ENCODE data around the gene CPA3. TPM values are rescaled to one million over a fixed set of nuclear protein-coding genes. Genes with fewer than 3 reads are reported as not detected.

CPA3 gene
- polyA plus RNA-seq, 1 donor: 0.52 TPM

- Histone ChIP-seq H3K4me1 (ENCODE audit: control insufficient read depth, insufficient read depth, low read length) (no peaks in the 10 kb centered on the region), H3K9me3 (ENCODE audit: control insufficient read depth, low read depth, low read length) (no peaks in the 10 kb centered on the region), H3K27me3 (ENCODE audit: control insufficient read depth, insufficient read depth, low read length) (no peaks in the 10 kb centered on the region), H3K36me3 (ENCODE audit: control insufficient read depth, insufficient read depth, low read length) (no peaks in the 10 kb centered on the region), H3K27ac (ENCODE audit: low read length) (no peak overlapping the region), H3K4me3 (ENCODE audit: low read length) (no peak overlapping the region)
- no peak for DNase-seq
- WGBS (ENCODE audit: insufficient coverage, low lambda C conversion rate): 60% methylated on average over 1 of the region's 4 CpGs
Observed at GRCh38 chr3:148882288-148882687, 17.2 kb downstream of the CPA3 start.

GRCh38 chr3:148883163-148883562 lies 18.1 kb downstream of the CPA3 start:
- DNase-seq: no peak
- no CpG with 5 or more reads among the region's 1 CpG for WGBS (ENCODE audit: insufficient coverage, low lambda C conversion rate)

GRCh38 chr3:148884261-148884660 lies 19.2 kb downstream of the CPA3 start:
- Histone ChIP-seq H3K36me3 (ENCODE audit: control insufficient read depth, insufficient read depth, low read length) (no peaks in the 10 kb centered on the region), H3K27ac (ENCODE audit: low read length) (no peak overlapping the region), H3K4me1 (ENCODE audit: control insufficient read depth, insufficient read depth, low read length) (no peaks in the 10 kb centered on the region), H3K4me3 (ENCODE audit: low read length) (no peak overlapping the region), H3K9me3 (ENCODE audit: control insufficient read depth, low read depth, low read length) (no peaks in the 10 kb centered on the region), H3K27me3 (ENCODE audit: control insufficient read depth, insufficient read depth, low read length) (no peaks in the 10 kb centered on the region)
- DNase-seq: no peak

More at GRCh38 chr3:148883163-148883562, 18.1 kb downstream of the CPA3 start:
- Histone ChIP-seq H3K4me1 (ENCODE audit: control insufficient read depth, insufficient read depth, low read length) (no peaks in the 10 kb centered on the region), H3K36me3 (ENCODE audit: control insufficient read depth, insufficient read depth, low read length) (no peaks in the 10 kb centered on the region), H3K4me3 (ENCODE audit: low read length) (no peak overlapping the region), H3K9me3 (ENCODE audit: control insufficient read depth, low read depth, low read length) (no peaks in the 10 kb centered on the region), H3K27me3 (ENCODE audit: control insufficient read depth, insufficient read depth, low read length) (no peaks in the 10 kb centered on the region), H3K27ac (ENCODE audit: low read length) (no peak overlapping the region)

- Histone ChIP-seq H3K27me3 (ENCODE audit: control insufficient read depth, insufficient read depth, low read length) (no peaks in the 10 kb centered on the region), H3K4me1 (ENCODE audit: control insufficient read depth, insufficient read depth, low read length) (no peaks in the 10 kb centered on the region), H3K9me3 (ENCODE audit: control insufficient read depth, low read depth, low read length) (no peaks in the 10 kb centered on the region), H3K4me3 (ENCODE audit: low read length) (no peak overlapping the region), H3K27ac (ENCODE audit: low read length) (no peak overlapping the region), H3K36me3 (ENCODE audit: control insufficient read depth, insufficient read depth, low read length) (no peaks in the 10 kb centered on the region)
- WGBS (ENCODE audit: insufficient coverage, low lambda C conversion rate): 100% methylated on average over 1 of the region's 2 CpGs
- DNase-seq: no peak
Observed at GRCh38 chr3:148889828-148890227, 24.7 kb downstream of the CPA3 start.

- Histone ChIP-seq H3K27ac (ENCODE audit: low read length) (no peak overlapping the region), H3K4me3 (ENCODE audit: low read length) (no peak overlapping the region), H3K4me1 (ENCODE audit: control insufficient read depth, insufficient read depth, low read length) (no peaks in the 10 kb centered on the region), H3K36me3 (ENCODE audit: control insufficient read depth, insufficient read depth, low read length) (no peaks in the 10 kb centered on the region), H3K27me3 (ENCODE audit: control insufficient read depth, insufficient read depth, low read length) (no peaks in the 10 kb centered on the region), H3K9me3 (ENCODE audit: control insufficient read depth, low read depth, low read length) (no peaks in the 10 kb centered on the region)
- no CpG with 5 or more reads among the region's 3 CpGs for WGBS (ENCODE audit: insufficient coverage, low lambda C conversion rate)
- no peak for DNase-seq
Observed at GRCh38 chr3:148896062-148896461, 31.0 kb downstream of the CPA3 start.

GRCh38 chr3:148901987-148902791 lies 37.1 kb downstream of the CPA3 start:
- WGBS (ENCODE audit: insufficient coverage, low lambda C conversion rate): 87% methylated on average over 3 of the region's 4 CpGs
- no peaks in the 10 kb centered on the region for H3K27me3 ChIP-seq (ENCODE audit: control insufficient read depth, insufficient read depth, low read length)
- H3K36me3 ChIP-seq (ENCODE audit: control insufficient read depth, insufficient read depth, low read length): no peaks in the 10 kb centered on the region
- H3K4me3 ChIP-seq (ENCODE audit: low read length): no peak overlapping the region
- no peak for DNase-seq
- no peaks in the 10 kb centered on the region for H3K9me3 ChIP-seq (ENCODE audit: control insufficient read depth, low read depth, low read length)
- no peaks in the 10 kb centered on the region for H3K4me1 ChIP-seq (ENCODE audit: control insufficient read depth, insufficient read depth, low read length)
- H3K27ac ChIP-seq (ENCODE audit: low read length): no peak overlapping the region

- Histone ChIP-seq H3K9me3 (ENCODE audit: control insufficient read depth, low read depth, low read length) (no peaks in the 10 kb centered on the region), H3K36me3 (ENCODE audit: control insufficient read depth, insufficient read depth, low read length) (no peaks in the 10 kb centered on the region), H3K4me3 (ENCODE audit: low read length) (no peak overlapping the region), H3K4me1 (ENCODE audit: control insufficient read depth, insufficient read depth, low read length) (no peaks in the 10 kb centered on the region), H3K27me3 (ENCODE audit: control insufficient read depth, insufficient read depth, low read length) (no peaks in the 10 kb centered on the region), H3K27ac (ENCODE audit: low read length) (no peak overlapping the region)
- no CpG with 5 or more reads among the region's 2 CpGs for WGBS (ENCODE audit: insufficient coverage, low lambda C conversion rate)
- no peak for DNase-seq
Observed at GRCh38 chr3:148903022-148903442, 37.9 kb downstream of the CPA3 start.

- Histone ChIP-seq H3K36me3 (ENCODE audit: control insufficient read depth, insufficient read depth, low read length) (no peaks in the 10 kb centered on the region), H3K9me3 (ENCODE audit: control insufficient read depth, low read depth, low read length) (no peaks in the 10 kb centered on the region), H3K27me3 (ENCODE audit: control insufficient read depth, insufficient read depth, low read length) (no peaks in the 10 kb centered on the region), H3K4me3 (ENCODE audit: low read length) (no peak overlapping the region), H3K4me1 (ENCODE audit: control insufficient read depth, insufficient read depth, low read length) (no peaks in the 10 kb centered on the region), H3K27ac (ENCODE audit: low read length) (no peak overlapping the region)
- no peak for DNase-seq
Observed at GRCh38 chr3:148903941-148904340, 38.8 kb downstream of the CPA3 start.

- Histone ChIP-seq H3K27me3 (ENCODE audit: control insufficient read depth, insufficient read depth, low read length) (no peaks in the 10 kb centered on the region), H3K9me3 (ENCODE audit: control insufficient read depth, low read depth, low read length) (no peaks in the 10 kb centered on the region), H3K4me3 (ENCODE audit: low read length) (no peak overlapping the region), H3K36me3 (ENCODE audit: control insufficient read depth, insufficient read depth, low read length) (no peaks in the 10 kb centered on the region), H3K4me1 (ENCODE audit: control insufficient read depth, insufficient read depth, low read length) (no peaks in the 10 kb centered on the region), H3K27ac (ENCODE audit: low read length) (no peak overlapping the region)
- WGBS (ENCODE audit: insufficient coverage, low lambda C conversion rate): no CpG with 5 or more reads among the region's 2 CpGs
- no peak for DNase-seq
Observed at GRCh38 chr3:148906667-148907066, 41.6 kb downstream of the CPA3 start.

GRCh38 chr3:148911173-148911572 lies 46.1 kb downstream of the CPA3 start:
- Histone ChIP-seq H3K9me3 (ENCODE audit: control insufficient read depth, low read depth, low read length) (no peaks in the 10 kb centered on the region), H3K4me3 (ENCODE audit: low read length) (no peak overlapping the region), H3K36me3 (ENCODE audit: control insufficient read depth, insufficient read depth, low read length) (no peaks in the 10 kb centered on the region), H3K27me3 (ENCODE audit: control insufficient read depth, insufficient read depth, low read length) (no peaks in the 10 kb centered on the region), H3K4me1 (ENCODE audit: control insufficient read depth, insufficient read depth, low read length) (no peaks in the 10 kb centered on the region), H3K27ac (ENCODE audit: low read length) (no peak overlapping the region)
- WGBS (ENCODE audit: insufficient coverage, low lambda C conversion rate): no CpG with 5 or more reads among the region's 2 CpGs
- no peak for DNase-seq

GRCh38 chr3:148911592-148911991 lies 46.5 kb downstream of the CPA3 start:
- no peak for DNase-seq
- Histone ChIP-seq H3K27me3 (ENCODE audit: control insufficient read depth, insufficient read depth, low read length) (no peaks in the 10 kb centered on the region), H3K36me3 (ENCODE audit: control insufficient read depth, insufficient read depth, low read length) (no peaks in the 10 kb centered on the region), H3K9me3 (ENCODE audit: control insufficient read depth, low read depth, low read length) (no peaks in the 10 kb centered on the region), H3K4me3 (ENCODE audit: low read length) (no peak overlapping the region), H3K27ac (ENCODE audit: low read length) (no peak overlapping the region), H3K4me1 (ENCODE audit: control insufficient read depth, insufficient read depth, low read length) (no peaks in the 10 kb centered on the region)
- no CpG with 5 or more reads among the region's 2 CpGs for WGBS (ENCODE audit: insufficient coverage, low lambda C conversion rate)

All from large intestine (tissue), 3 donors.